HepG2 (cell line): ENCODE results near the gene C18orf63. TPM values are rescaled to one million over a fixed set of nuclear protein-coding genes. Genes with fewer than 3 reads are reported as not detected.

ENCODE experiments used
- ATAC-seq: fragments of 200-7000 bp; cut with Tn5 transposase; 3 replicates; pipeline ENCODE4 v1.9.1; 2020; ENCODE audit warnings: mild to moderate bottlenecking, moderate library complexity
- BruUV-seq: library from RNA; stranded (reverse); fragments of 400-500 nt; replicated peaks from 2 replicates; lab custom pipeline; 2021; lab: Mats Ljungman, UMichigan
- CTCF ChIA-PET: fragments of 300-600 bp; formaldehyde crosslinking; extraction: SDS; loops from one replicate; lab custom pipeline; 2021; ENCODE audit warnings: low total read pairs, inconsistent platforms, low intra/inter-chr PET ratio; lab: Yijun Ruan, JAX
- POLR2A ChIA-PET: fragments of 350-600 bp; sonication (Branson Sonifier 250); formaldehyde crosslinking; loops from one replicate; lab custom pipeline; 2020; ENCODE audit warnings: antibody characterized with exemption, inconsistent platforms; lab: Yijun Ruan, JAX
- DNase-seq: peaks from one replicate; pipeline ENCODE4 v3.0.0-alpha.2; 2015; ENCODE audit warnings: low spot score
- FAIRE-seq: peaks from 3 replicates; lab custom pipeline; 2011; peaks lifted over from hg19 to GRCh38; lab: Jason Lieb, UNC
- H2AFZ ChIP-seq: one replicate; pipeline ENCODE4 v1.6.1; 2011; ENCODE audit warnings: low read length, inconsistent platforms
- H3K27ac ChIP-seq: fragments of 300-600 bp; 3 replicates; pipeline ENCODE4 v1.8.0; 2011; ENCODE audit warnings: mixed run types, mild to moderate bottlenecking, mixed read lengths, low read length, inconsistent platforms; ENCODE audit not compliant: insufficient read depth; ENCODE audit errors: extremely low read length
- H3K27me3 ChIP-seq, 2 experiments: fragments of 200-600 bp in 1 of 2; 2 replicates in 1 of 2; 3 replicates in 1 of 2; pipeline versions ENCODE4 v1.6.0 to v1.8.0; 2011; ENCODE audit warnings: low read length in 2 of 2, mild to moderate bottlenecking in 2 of 2, moderate library complexity in 2 of 2, inconsistent platforms in 1 of 2; ENCODE audit not compliant: insufficient read depth in 2 of 2, control insufficient read depth in 1 of 2
- H3K36me3 ChIP-seq, 2 experiments: fragments of 200-600 bp in 1 of 2; replicated peaks in 1 of 2; 2 replicates in 1 of 2; 3 replicates in 1 of 2; pipeline versions ENCODE4 v1.5.1 to v1.8.0; 2011; ENCODE audit warnings: low read length in 2 of 2, inconsistent platforms in 1 of 2; ENCODE audit not compliant: insufficient read depth in 2 of 2, control insufficient read depth in 1 of 2
- H3K4me1 ChIP-seq: 2 replicates; pipeline ENCODE4 v1.5.1; 2012; ENCODE audit warnings: low read length, inconsistent platforms; ENCODE audit not compliant: insufficient read depth
- H3K4me2 ChIP-seq: 2 replicates; pipeline ENCODE4 v1.6.0; 2011; ENCODE audit warnings: low read depth, low read length, inconsistent platforms
- H3K4me3 ChIP-seq, 3 experiments: fragments of 200-600 bp in 1 of 3; sonication (generic), shearing (Covaris generic) in 1 of 3; replicated peaks in 1 of 3; 2 replicates each; pipeline ENCODE4 v1.5.1; 2011 to 2016; ENCODE audit warnings: low read length in 3 of 3, inconsistent platforms in 2 of 3, low read depth in 2 of 3, mild to moderate bottlenecking in 2 of 3, control low read depth in 1 of 3, mixed read lengths in 1 of 3; ENCODE audit not compliant: insufficient read depth in 1 of 3
- H3K79me2 ChIP-seq: one replicate; pipeline ENCODE4 v1.6.1; 2011; ENCODE audit warnings: low read length, inconsistent platforms; ENCODE audit not compliant: insufficient read depth
- H3K9ac ChIP-seq: 2 replicates; pipeline ENCODE4 v1.6.0; 2011; ENCODE audit warnings: mild to moderate bottlenecking, low read depth, low read length, inconsistent platforms; ENCODE audit not compliant: insufficient read depth
- H3K9me3 ChIP-seq: 2 replicates; pipeline ENCODE4 v1.5.1; 2012; ENCODE audit warnings: mild to moderate bottlenecking, low read length
- H4K20me1 ChIP-seq: 2 replicates; pipeline ENCODE4 v1.6.0; 2011; ENCODE audit warnings: inconsistent platforms, mild to moderate bottlenecking, low read length, moderate library complexity; ENCODE audit not compliant: insufficient read depth
- CHD2 ChIP-seq: IDR thresholded peaks from 2 replicates; pipeline ENCODE4 v1.6.1; 2011; ENCODE audit warnings: low read depth, low read length, improper control_type of control experiment
- CREB1 ChIP-seq, 2 experiments: fragments of 450-650 bp in 1 of 2; IDR thresholded peaks; 2 replicates each; pipeline ENCODE4 v1.6.1; 2016 to 2017; ENCODE audit warnings: control low read depth in 1 of 2, mild to moderate bottlenecking in 1 of 2, missing compliant biosample characterization in 1 of 2, missing genetic modification characterization in 1 of 2
- HIC2 ChIP-seq: sonication (generic); formaldehyde crosslinking; IDR thresholded peaks from 2 replicates; pipeline ENCODE4 v1.9.0; 2022; ENCODE audit warnings: low read depth, missing genetic modification reagents
- MTA1 ChIP-seq: sonication (generic); formaldehyde crosslinking; IDR thresholded peaks from 2 replicates; pipeline ENCODE4 v1.4.0; 2020; ENCODE audit warnings: missing genetic modification reagents, mild to moderate bottlenecking, borderline replicate concordance
- MYPOP ChIP-seq: sonication (generic); formaldehyde crosslinking; IDR thresholded peaks from 2 replicates; pipeline ENCODE4 v1.8.1; 2023; ENCODE audit warnings: mild to moderate bottlenecking, moderate library complexity, missing genetic modification reagents
- NFE2L2 ChIP-seq: fragments of 150-350 bp; IDR thresholded peaks from 2 replicates; pipeline ENCODE4 v1.6.1; 2014; ENCODE audit warnings: low read length
- ZNF275 ChIP-seq: sonication (generic); formaldehyde crosslinking; IDR thresholded peaks from 2 replicates; pipeline ENCODE4 v1.8.0; 2022; ENCODE audit warnings: missing genetic modification reagents, mild to moderate bottlenecking, inconsistent platforms, borderline replicate concordance
- ZNF749 ChIP-seq: sonication (generic); formaldehyde crosslinking; IDR thresholded peaks from 2 replicates; pipeline ENCODE4 v1.8.0; 2022; ENCODE audit warnings: mild to moderate bottlenecking, missing genetic modification reagents, moderate library complexity, borderline replicate concordance
- ZNF878 ChIP-seq: sonication (generic); formaldehyde crosslinking; IDR thresholded peaks from 2 replicates; pipeline ENCODE4 v1.8.1; 2023; ENCODE audit warnings: mild to moderate bottlenecking, missing genetic modification reagents, moderate library complexity
- WGBS: methylation state at CpG from one replicate; pipeline ENCODE4 v1.1.6; 2017; ENCODE audit warnings: low lambda C conversion rate; 5-methylcytosine and 5-hydroxymethylcytosine counted together
- in situ Hi-C: cut with HindIII; loops from 2 replicates; pipeline ENCODE4 v1.10.0; 2017; ENCODE audit warnings: low pct_unique_long_range_greater_than_20kb; ENCODE audit not compliant: extremely low pct_ligation_motif_present
- intact Hi-C: fragments of 100-400 bp; cut with micrococcal nuclease; formaldehyde crosslinking; loops from one replicate; pipeline ENCODE4 v1.10.0; 2022; ENCODE audit not compliant: unreplicated experiment
- polyA plus RNA-seq, 8 experiments: library from polyadenylated mRNA; depleted of rRNA in 3 of 8; stranded (reverse) in 7 of 8; unstranded in 1 of 8; fragments of >200 nt; fragmentation: Illumina TruSeq in 4 of 8; extraction: Trizol in 4 of 8; gene quantifications; 2 replicates each; pipeline versions ENCODE4 v1.2.1 to v1.2.3, GENCODE V29; 2011 to 2016; ENCODE audit warnings: low read depth in 4 of 8, missing spikeins in 1 of 8, mixed read lengths in 1 of 8; ENCODE audit not compliant: insufficient read depth in 1 of 8
- total RNA-seq, 5 experiments: library from RNA; depleted of rRNA; stranded (reverse); fragments of >200 nt; fragmentation: Illumina TruSeq; extraction: Trizol; gene quantifications; 2 replicates each; pipeline ENCODE4 v1.2.3, GENCODE V29; 2016; ENCODE audit warnings: low read depth in 1 of 5

Gene C18orf63
- total and polyA plus RNA-seq, 2 of the 13 experiments (the other 11 are each of a cell fraction or from before 2014, with no cell fraction given): 0.01 TPM; not detected in 1

GRCh38 chr18:74268933-74269620 lies 46.6 kb upstream of the C18orf63 start:
- no peaks in the 10 kb centered on the region for H3K27me3 ChIP-seq
- FAIRE-seq: no peak
- peak overlapping the region; percentile 49 for H3K27ac ChIP-seq
- no peaks in the 10 kb centered on the region for H3K9me3 ChIP-seq
- intact Hi-C loops: loop anchor here (5.0 kb wide), 1 partner anchor 37 kb away; no protein-coding TSS in a partner anchor
- peaks cover 0 to 12% of the 10 kb centered on the region in 2 experiments; a peak in 3 of 5 replicates for H3K36me3 ChIP-seq
- H3K79me2 ChIP-seq: peaks cover 89% of the 10 kb centered on the region
- no TSS peak for BruUV-seq
- H2AFZ ChIP-seq: no peak overlapping the region
- ATAC-seq: no peak
- in situ Hi-C loops: no loop called here
- no peak overlapping the region for H3K4me3 ChIP-seq
- peaks cover 77% of the 10 kb centered on the region for H3K4me1 ChIP-seq
- H3K9ac ChIP-seq: no peak overlapping the region
- POLR2A ChIA-PET: no interaction called here
- TF ChIP-seq CHD2: no peak
- no peak for TF ChIP-seq NFE2L2
- no peak for TF ChIP-seq ZNF275 (CRISPR knock-in tag)
- no peak for TF ChIP-seq MTA1 (CRISPR knock-in tag)
- no peak for TF ChIP-seq HIC2 (CRISPR knock-in tag)
- no peak for TF ChIP-seq ZNF878 (CRISPR knock-in tag)
- no peak for TF ChIP-seq ZNF749 (CRISPR knock-in tag)
- TF ChIP-seq CREB1 (IDR thresholded peaks at IDR 0.05): no peak
- no peak for TF ChIP-seq CREB1 (CRISPR knock-in tag; IDR thresholded peaks at IDR 0.05)
- TF ChIP-seq MYPOP (CRISPR knock-in tag): no peak
- whole genome bisulfite sequencing: 92% methylated on average over 11 of the region's 11 CpGs
- H4K20me1 ChIP-seq: no peaks in the 10 kb centered on the region
- H3K4me2 ChIP-seq: no peak overlapping the region
- CTCF ChIA-PET: no interaction called here
- DNase-seq: no peak
